Measurements from ENCODE around the gene SYT8.

Gene SYT8

DNA sequence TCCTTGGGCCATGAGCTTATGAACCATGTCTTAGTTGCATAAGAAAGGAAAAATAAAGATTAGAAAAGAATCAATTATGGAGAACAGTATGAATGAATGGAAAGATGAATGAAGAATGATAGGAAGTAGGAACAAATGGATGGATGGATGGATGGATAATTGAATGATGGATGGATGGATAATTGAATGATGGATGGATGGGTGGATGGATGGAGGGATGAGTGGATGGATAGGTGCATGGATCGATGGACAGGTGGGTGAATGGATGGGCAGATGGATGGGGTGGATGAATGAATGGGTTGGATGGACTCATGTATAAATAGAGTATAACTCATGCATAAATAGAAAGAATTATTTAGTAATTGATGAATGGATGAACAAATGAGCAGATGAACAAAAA lies 25.3 kb downstream of the SYT8 start:
- no peak for DNase-seq (ENCODE audit: low read depth)

DNA sequence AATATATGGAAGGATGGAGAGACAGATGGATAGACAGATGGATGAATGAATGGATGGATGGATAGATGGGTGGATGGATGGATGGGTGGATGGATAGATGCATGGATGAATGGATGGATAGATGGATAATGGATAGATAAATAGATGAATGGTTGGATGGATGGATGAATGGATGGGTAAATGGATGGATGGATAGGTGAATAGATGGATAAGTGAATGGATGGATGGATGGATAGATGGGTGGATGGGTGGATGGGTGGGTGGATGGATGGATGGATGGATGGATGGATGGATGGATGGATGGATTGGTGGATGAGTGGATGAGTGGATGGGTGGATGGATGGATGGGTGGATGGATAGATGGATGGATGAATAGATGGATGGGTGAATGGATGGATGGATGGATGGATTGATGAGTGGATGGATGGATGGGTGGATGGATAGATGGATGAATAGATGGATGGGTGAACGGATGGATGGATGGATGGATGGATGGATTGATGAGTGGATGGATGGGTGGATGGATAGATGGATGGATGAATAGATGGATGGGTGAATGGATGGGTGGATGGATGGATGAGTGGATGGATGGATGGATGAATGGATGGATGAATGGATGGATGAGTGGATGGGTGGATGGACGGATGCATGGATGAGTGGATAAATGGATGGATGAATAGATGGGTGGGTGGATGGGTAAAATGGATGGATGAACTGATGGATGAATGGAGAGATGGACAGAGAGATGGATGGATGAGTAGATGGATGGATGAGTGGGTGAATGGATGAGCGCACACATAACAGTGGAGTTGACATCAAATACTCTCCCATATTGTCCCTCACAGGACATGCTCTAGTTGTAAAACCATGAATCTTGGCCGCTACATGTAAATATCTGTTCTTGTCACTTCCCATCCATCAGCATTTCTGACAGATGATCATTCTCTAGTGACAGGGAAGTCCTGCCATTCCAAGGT lies 26.9 kb downstream of the SYT8 start:
- DNase-seq (ENCODE audit: low read depth), result no peak

DNA sequence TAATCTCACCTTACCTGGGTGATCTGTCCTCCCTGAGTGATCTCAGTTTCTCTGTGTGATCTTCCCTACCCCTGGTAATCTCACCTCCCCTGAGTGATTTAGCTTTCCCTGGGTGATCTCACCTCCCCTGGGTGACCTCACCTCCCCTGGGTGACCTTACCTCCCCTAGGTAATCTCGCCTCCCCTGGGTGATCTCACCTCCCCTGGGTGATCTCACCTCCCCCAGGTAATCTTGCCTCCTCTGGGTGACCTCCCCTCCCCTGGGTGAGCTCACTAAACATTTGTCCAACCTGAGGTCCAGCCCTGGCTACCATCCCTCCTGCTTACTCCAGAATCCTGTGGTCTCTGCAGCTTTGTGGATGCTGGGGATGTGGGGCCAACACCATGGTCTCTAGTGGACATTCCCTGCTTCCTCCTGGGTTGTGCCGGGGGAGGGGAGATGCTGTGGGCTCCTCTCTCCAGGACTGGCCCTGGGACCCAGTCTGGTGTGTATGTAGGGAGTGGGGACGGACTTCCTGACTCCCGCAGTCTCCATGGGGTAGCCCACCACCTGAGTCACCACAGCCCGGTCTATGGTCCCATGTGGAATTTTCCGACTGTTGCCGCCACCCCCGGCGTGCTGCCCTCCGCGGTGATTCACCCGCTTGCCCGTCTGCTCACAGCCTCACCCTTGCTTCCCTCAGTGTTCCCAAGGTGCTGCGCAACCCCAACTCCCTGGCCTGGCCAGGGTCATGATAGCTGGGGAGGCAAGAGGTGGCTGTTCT lies 28.0 kb downstream of the SYT8 start:
- no peak for DNase-seq (ENCODE audit: low read depth)

GRCh38 chr11:1863352-1864216 lies 28.8 kb downstream of the SYT8 start:
- no peak for DNase-seq (ENCODE audit: low read depth)

- no peak for DNase-seq (ENCODE audit: low read depth)
Measured at GRCh38 chr11:1864231-1864630, 29.4 kb downstream of the SYT8 start.

GRCh38 chr11:1864831-1865665 lies 30.3 kb downstream of the SYT8 start:
- no peak for DNase-seq (ENCODE audit: low read depth)

DNA sequence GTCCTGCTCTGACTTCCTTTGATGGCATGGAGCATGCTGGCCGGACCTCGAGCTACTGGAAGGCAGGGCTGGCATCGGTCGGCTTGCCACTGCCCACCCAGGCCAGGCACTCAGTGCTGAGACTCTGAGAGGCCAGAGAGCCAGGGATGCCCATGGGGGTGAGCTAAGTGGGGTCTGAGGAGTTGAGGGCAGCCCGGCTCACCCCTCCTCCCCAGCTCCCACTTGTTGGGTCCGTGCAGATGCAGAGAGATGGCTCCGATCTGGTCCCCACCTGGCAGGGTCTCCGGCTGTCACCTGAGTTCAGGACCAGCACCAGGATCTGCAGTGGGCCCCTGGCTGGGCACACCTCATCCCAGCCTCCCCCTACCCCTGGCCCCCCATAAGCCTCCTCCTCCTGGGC lies 31.4 kb downstream of the SYT8 start:
- no peak for DNase-seq (ENCODE audit: low read depth)

DNA sequence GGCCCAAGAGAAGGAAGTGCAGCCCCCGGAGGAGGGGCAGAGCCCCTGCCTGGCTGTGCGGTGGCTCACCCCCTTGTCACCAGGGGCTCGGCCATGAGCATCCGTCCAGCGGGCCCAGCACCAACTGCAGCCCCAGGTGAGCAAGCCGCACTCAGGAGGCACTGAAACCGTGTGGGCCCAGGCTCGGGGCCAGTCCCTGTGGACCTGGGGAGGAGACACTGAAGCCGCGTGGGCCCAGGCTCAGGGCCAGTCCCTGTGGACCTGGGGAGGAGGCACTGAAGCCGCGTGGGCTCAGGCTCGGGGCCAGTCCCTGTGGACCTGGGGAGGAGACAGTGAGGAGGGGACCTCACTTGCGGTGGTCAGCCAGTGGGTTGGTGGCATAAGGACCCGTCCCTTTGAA lies 32.0 kb downstream of the SYT8 start:
- DNase-seq (ENCODE audit: low read depth), result no peak

DNA sequence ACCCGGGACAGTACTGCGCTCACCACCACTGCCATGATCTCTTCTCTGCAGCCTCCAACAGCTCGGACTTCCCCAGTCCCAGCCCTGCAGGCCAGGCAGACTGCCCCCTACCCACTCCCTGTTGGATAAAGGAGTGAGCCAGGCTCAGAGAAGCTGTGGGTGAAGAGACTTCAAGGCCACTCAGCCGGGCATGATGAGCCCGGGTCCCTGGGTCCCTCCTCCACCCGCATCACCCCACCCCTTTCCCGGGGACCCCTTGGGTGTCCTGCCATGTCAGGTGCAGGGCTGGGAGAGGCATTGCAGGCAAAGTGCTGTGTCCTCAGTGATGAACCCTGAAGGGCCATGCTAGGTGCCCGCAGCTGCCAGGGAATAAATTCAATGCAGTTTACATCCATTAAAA lies 32.6 kb downstream of the SYT8 start:
- DNase-seq (ENCODE audit: low read depth), result no peak

GRCh38 chr11:1868056-1868635 lies 33.4 kb downstream of the SYT8 start:
- DNase-seq (ENCODE audit: low read depth), result no peak

GRCh38 chr11:1868636-1869291 lies 34.0 kb downstream of the SYT8 start:
- DNase-seq (ENCODE audit: low read depth), result no peak

DNA sequence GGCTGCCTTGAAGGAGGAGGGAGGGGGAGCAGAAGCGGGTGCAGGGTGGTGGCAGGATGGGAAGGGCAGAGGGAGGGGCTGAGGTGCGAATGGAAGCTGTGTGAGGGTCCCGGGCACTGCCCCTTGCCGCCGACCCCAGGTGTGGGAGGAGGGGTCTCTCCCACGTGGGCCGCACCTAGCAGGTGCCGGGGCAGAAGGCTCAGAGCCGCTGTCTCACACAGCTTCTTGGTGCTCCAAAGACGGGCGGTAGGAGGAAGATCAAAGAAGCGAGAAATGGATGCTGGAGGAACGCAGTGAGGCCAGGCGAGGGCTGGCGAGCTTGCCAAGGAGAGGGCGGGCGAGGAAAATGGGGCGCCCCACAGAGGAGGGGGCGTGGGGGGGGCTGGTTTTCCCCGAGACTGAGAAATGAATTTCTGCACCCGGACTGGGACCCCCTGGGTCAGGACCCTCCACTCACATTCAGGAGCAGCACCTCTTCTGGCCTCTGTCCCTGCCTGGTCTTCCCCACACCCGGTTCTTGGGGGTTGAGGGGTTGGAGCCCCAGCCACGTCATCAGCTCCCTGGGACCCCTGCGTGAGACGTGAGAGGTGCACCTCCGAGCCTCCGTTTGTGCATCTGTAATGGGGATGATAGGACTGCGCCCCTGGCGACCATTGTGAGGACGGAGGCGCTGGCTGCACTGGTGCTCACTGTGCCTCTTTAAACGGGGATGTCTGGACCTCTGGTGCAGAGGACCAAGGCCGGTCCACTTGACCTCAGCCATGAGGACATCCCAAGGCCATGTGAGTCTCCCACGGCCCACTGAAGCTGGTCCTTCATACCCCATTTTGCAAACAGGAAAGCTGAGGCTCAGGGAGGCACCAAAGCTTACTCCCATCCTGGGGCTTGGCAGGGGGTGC lies 34.9 kb downstream of the SYT8 start:
- no peak for DNase-seq (ENCODE audit: low read depth)

- no peak for DNase-seq (ENCODE audit: low read depth)
Measured at GRCh38 chr11:1870326-1870696, 35.5 kb downstream of the SYT8 start.

GRCh38 chr11:1870721-1871466 lies 36.1 kb downstream of the SYT8 start:
- DNase-seq (ENCODE audit: low read depth), result no peak

- no peak for DNase-seq (ENCODE audit: low read depth)
Measured at GRCh38 chr11:1871531-1871930, 36.7 kb downstream of the SYT8 start.

- DNase-seq (ENCODE audit: low read depth), result no peak
Measured at GRCh38 chr11:1872267-1872985, 37.6 kb downstream of the SYT8 start.

- DNase-seq (ENCODE audit: low read depth), result no peak
Measured at GRCh38 chr11:1873048-1873812, 38.4 kb downstream of the SYT8 start.

Measured in activated T-cell treated with anti-CD3 and anti-CD28 coated beads for 48 hours (primary cell).